HG03432 (cell line): Measurements from ENCODE around the gene IL17B.
"Not testable (repeated sequence)": the region's sequence is repeated elsewhere in the genome, so short reads cannot be mapped to it uniquely, and the experiment has no call there.

Experiments used
- ATAC-seq: cut with Tn5 transposase; IDR thresholded peaks from one replicate; pipeline ENCODE4 v1.9.1; 2021; ENCODE audit warnings: mild to moderate bottlenecking, moderate library complexity; ENCODE audit not compliant: unreplicated experiment

Gene IL17B

GRCh38 chr5:149403923-149404745 is 25.0 kb upstream of the IL17B start:
- ATAC-seq: no peak

- no peak for ATAC-seq
These were observed 23.2 kb upstream of the IL17B start for GRCh38 chr5:149402291-149402690.

- no peak for ATAC-seq
These were observed 22.0 kb upstream of the IL17B start for GRCh38 chr5:149401051-149401450.

GRCh38 chr5:149400304-149400703 is 21.2 kb upstream of the IL17B start:
- no peak for ATAC-seq

- ATAC-seq: no peak
These were observed 20.7 kb upstream of the IL17B start for GRCh38 chr5:149399775-149400174.

- ATAC-seq: not testable (repeated sequence)
These were observed 19.7 kb upstream of the IL17B start for GRCh38 chr5:149398747-149399266.

- no peak for ATAC-seq
These were observed 18.4 kb upstream of the IL17B start for GRCh38 chr5:149397530-149397929.

- not testable (repeated sequence) for ATAC-seq
These were observed 15.9 kb upstream of the IL17B start for GRCh38 chr5:149394996-149395395.

GRCh38 chr5:149392718-149393117 is 13.6 kb upstream of the IL17B start:
- ATAC-seq: no peak

- no peak for ATAC-seq
These were observed 12.4 kb upstream of the IL17B start for GRCh38 chr5:149391524-149391923.

GRCh38 chr5:149391076-149391475 is 12.0 kb upstream of the IL17B start:
- ATAC-seq: not testable (repeated sequence)

GRCh38 chr5:149389552-149390495 is 10.7 kb upstream of the IL17B start:
- no peak for ATAC-seq

- ATAC-seq: no peak
These were observed 9.6 kb upstream of the IL17B start for GRCh38 chr5:149388498-149389190.

GRCh38 chr5:149387982-149388381 is 8.9 kb upstream of the IL17B start:
- ATAC-seq: no peak

GRCh38 chr5:149387081-149387631 is 8.1 kb upstream of the IL17B start:
- ATAC-seq: no peak

- ATAC-seq: no peak
These were observed 7.1 kb upstream of the IL17B start for GRCh38 chr5:149386166-149386565.

GRCh38 chr5:149383399-149383798 is 4.3 kb upstream of the IL17B start:
- no peak for ATAC-seq

GRCh38 chr5:149382517-149383220 is 3.6 kb upstream of the IL17B start:
- ATAC-seq: no peak

GRCh38 chr5:149381986-149382338 is 2.9 kb upstream of the IL17B start:
- ATAC-seq: peak; percentile 86
